Muscle layer of colon (tissue), 2 donors: ENCODE measurements around the gene LYST.
"Not testable (repeated sequence)": the region's sequence is repeated elsewhere in the genome, so short reads cannot be mapped to it uniquely, and the experiment has no call there.

Source experiments
- H3K27ac ChIP-seq: one replicate; pipeline ENCODE4 v1.7.0; 2013; ENCODE audit warnings: low read depth, mild to moderate bottlenecking, low read length, moderate library complexity
- H3K27me3 ChIP-seq, 2 donors: one replicate each; pipeline ENCODE4 v1.7.0; 2013; ENCODE audit warnings: low read length in 2 of 2, mild to moderate bottlenecking in 2 of 2; ENCODE audit not compliant: insufficient read depth in 2 of 2, control insufficient read depth in 1 of 2
- H3K36me3 ChIP-seq: one replicate; pipeline ENCODE4 v1.7.0; 2013; ENCODE audit warnings: mild to moderate bottlenecking, low read length; ENCODE audit not compliant: insufficient read depth
- H3K4me1 ChIP-seq: one replicate; pipeline ENCODE4 v1.7.0; 2013; ENCODE audit warnings: mild to moderate bottlenecking, low read length; ENCODE audit not compliant: insufficient read depth
- H3K4me3 ChIP-seq, 2 donors: one replicate each; pipeline ENCODE4 v1.7.0; 2013; ENCODE audit warnings: low read length in 2 of 2, low read depth in 1 of 2, mild to moderate bottlenecking in 1 of 2, moderate library complexity in 1 of 2
- H3K9ac ChIP-seq: one replicate; pipeline ENCODE4 v1.7.0; 2013; ENCODE audit warnings: low read length
- H3K9me3 ChIP-seq: one replicate; pipeline ENCODE4 v1.7.0; 2013; ENCODE audit warnings: mild to moderate bottlenecking, low read length
- donor health status: abdominal sarcoma.
- donor health status: Adenocarcinoma of cecum.

Gene LYST

GRCh38 chr1:235854347-235854746 lies 12.4 kb downstream of the LYST start:
- Histone ChIP-seq H3K36me3 (no peaks in the 10 kb centered on the region), H3K4me1 (peaks cover 19% of the 10 kb centered on the region), H3K27ac (no peak overlapping the region), H3K27me3 (no peaks in the 10 kb centered on the region), H3K4me3 (no peak overlapping the region), H3K9ac (no peak overlapping the region), H3K9me3 (no peaks in the 10 kb centered on the region)

GRCh38 chr1:235853653-235854052 lies 13.1 kb downstream of the LYST start:
- peaks cover 19% of the 10 kb centered on the region for H3K4me1 ChIP-seq

GRCh38 chr1:235852887-235853286 lies 13.8 kb downstream of the LYST start:
- no peaks in the 10 kb centered on the region for H3K36me3 ChIP-seq
- H3K4me3 ChIP-seq, result no peak overlapping the region
- peaks cover 19% of the 10 kb centered on the region for H3K4me1 ChIP-seq
- no peak overlapping the region for H3K9ac ChIP-seq
- no peak overlapping the region for H3K27ac ChIP-seq
- H3K9me3 ChIP-seq, result no peaks in the 10 kb centered on the region
- H3K27me3 ChIP-seq, result no peaks in the 10 kb centered on the region

More at GRCh38 chr1:235853653-235854052, 13.1 kb downstream of the LYST start:
- H3K9me3 ChIP-seq, result no peaks in the 10 kb centered on the region
- no peak overlapping the region for H3K27ac ChIP-seq
- H3K4me3 ChIP-seq, result no peak overlapping the region
- H3K36me3 ChIP-seq, result no peaks in the 10 kb centered on the region
- no peaks in the 10 kb centered on the region for H3K27me3 ChIP-seq
- no peak overlapping the region for H3K9ac ChIP-seq

- no peaks in the 10 kb centered on the region for H3K27me3 ChIP-seq
- H3K9ac ChIP-seq, result no peak overlapping the region
- H3K36me3 ChIP-seq, result no peaks in the 10 kb centered on the region
- H3K4me1 ChIP-seq, result peaks cover 19% of the 10 kb centered on the region
- H3K27ac ChIP-seq, result no peak overlapping the region
- no peaks in the 10 kb centered on the region for H3K9me3 ChIP-seq
- H3K4me3 ChIP-seq, result no peak overlapping the region
Measured at GRCh38 chr1:235851939-235852338, 14.8 kb downstream of the LYST start.

GRCh38 chr1:235848251-235848650 lies 18.5 kb downstream of the LYST start:
- not testable (repeated sequence) for H3K27ac ChIP-seq, H3K4me3 ChIP-seq, H3K9ac ChIP-seq, H3K36me3 ChIP-seq, H3K9me3 ChIP-seq, H3K27me3 ChIP-seq
- H3K4me1 ChIP-seq, result peaks cover 14% of the 10 kb centered on the region

- H3K27me3 ChIP-seq, H3K9ac ChIP-seq, H3K27ac ChIP-seq, H3K36me3 ChIP-seq, H3K4me3 ChIP-seq, H3K9me3 ChIP-seq: not testable (repeated sequence)
- H3K4me1 ChIP-seq, result peaks cover 18% of the 10 kb centered on the region
Measured at GRCh38 chr1:235845656-235846107, 21.0 kb downstream of the LYST start.

GRCh38 chr1:235844776-235845175 lies 21.9 kb downstream of the LYST start:
- H3K9ac ChIP-seq, result no peak overlapping the region
- H3K27me3 ChIP-seq, result no peaks in the 10 kb centered on the region
- H3K36me3 ChIP-seq, result no peaks in the 10 kb centered on the region
- peaks cover 18% of the 10 kb centered on the region for H3K4me1 ChIP-seq
- H3K9me3 ChIP-seq, result no peaks in the 10 kb centered on the region
- H3K4me3 ChIP-seq, result no peak overlapping the region
- no peak overlapping the region for H3K27ac ChIP-seq

- Histone ChIP-seq H3K4me1 (peaks cover 18% of the 10 kb centered on the region), H3K27me3 (no peaks in the 10 kb centered on the region), H3K9ac (no peak overlapping the region), H3K4me3 (no peak overlapping the region), H3K27ac (no peak overlapping the region), H3K9me3 (no peaks in the 10 kb centered on the region), H3K36me3 (no peaks in the 10 kb centered on the region)
Measured at GRCh38 chr1:235843461-235843961, 23.2 kb downstream of the LYST start.

- no peaks in the 10 kb centered on the region for H3K27me3 ChIP-seq
- H3K27ac ChIP-seq, result no peak overlapping the region
- H3K9me3 ChIP-seq, result no peaks in the 10 kb centered on the region
- H3K36me3 ChIP-seq, result no peaks in the 10 kb centered on the region
- H3K4me3 ChIP-seq, result no peak overlapping the region
- H3K9ac ChIP-seq, result no peak overlapping the region
- H3K4me1 ChIP-seq, result peaks cover 18% of the 10 kb centered on the region
Measured at GRCh38 chr1:235841938-235842545, 24.7 kb downstream of the LYST start.

GRCh38 chr1:235838021-235838420 lies 28.7 kb downstream of the LYST start:
- Histone ChIP-seq H3K9ac (no peak overlapping the region), H3K4me1 (peaks cover 20% of the 10 kb centered on the region), H3K27ac (no peak overlapping the region), H3K27me3 (no peaks in the 10 kb centered on the region), H3K4me3 (no peak overlapping the region), H3K36me3 (no peaks in the 10 kb centered on the region), H3K9me3 (no peaks in the 10 kb centered on the region)

- H3K4me3 ChIP-seq, result peak overlapping the region in 1 of 2 donors; percentile 55
- no peaks in the 10 kb centered on the region for H3K27me3 ChIP-seq
- H3K9me3 ChIP-seq, result no peaks in the 10 kb centered on the region
- peak overlapping the region; percentile 37 for H3K27ac ChIP-seq
- peaks cover 8% of the 10 kb centered on the region for H3K4me1 ChIP-seq
- no peaks in the 10 kb centered on the region for H3K36me3 ChIP-seq
- H3K9ac ChIP-seq, result no peak overlapping the region
Measured at GRCh38 chr1:235835226-235835625, 31.5 kb downstream of the LYST start.

GRCh38 chr1:235834620-235835019 lies 32.1 kb downstream of the LYST start:
- Histone ChIP-seq H3K27ac (no peak overlapping the region), H3K4me1 (peaks cover 8% of the 10 kb centered on the region)

More at GRCh38 chr1:235834620-235835019, 32.1 kb downstream of the LYST start:
- H3K36me3 ChIP-seq, result no peaks in the 10 kb centered on the region
- no peak overlapping the region for H3K9ac ChIP-seq
- H3K4me3 ChIP-seq, result no peak overlapping the region
- no peaks in the 10 kb centered on the region for H3K9me3 ChIP-seq
- H3K27me3 ChIP-seq, result no peaks in the 10 kb centered on the region
